RPMI8226 (cell line): Measurements from ENCODE around the gene ZNF92.
"Not testable (repeated sequence)": the region's sequence is repeated elsewhere in the genome, so short reads cannot be mapped to it uniquely, and the experiment has no call there.

Source experiments
- DNase-seq: peaks from one replicate; pipeline ENCODE4 v3.0.0-alpha.2; 2015

Gene ZNF92

GRCh38 chr7:65373608-65374351 lies at the start of gene ZNF92:
Gene ZNF92, plus strand, starts transcription at chr7:65373855. Its CDS starts 143 bp downstream, at chr7:65373998.
- DNase-seq, result peak; percentile 99

DNA sequence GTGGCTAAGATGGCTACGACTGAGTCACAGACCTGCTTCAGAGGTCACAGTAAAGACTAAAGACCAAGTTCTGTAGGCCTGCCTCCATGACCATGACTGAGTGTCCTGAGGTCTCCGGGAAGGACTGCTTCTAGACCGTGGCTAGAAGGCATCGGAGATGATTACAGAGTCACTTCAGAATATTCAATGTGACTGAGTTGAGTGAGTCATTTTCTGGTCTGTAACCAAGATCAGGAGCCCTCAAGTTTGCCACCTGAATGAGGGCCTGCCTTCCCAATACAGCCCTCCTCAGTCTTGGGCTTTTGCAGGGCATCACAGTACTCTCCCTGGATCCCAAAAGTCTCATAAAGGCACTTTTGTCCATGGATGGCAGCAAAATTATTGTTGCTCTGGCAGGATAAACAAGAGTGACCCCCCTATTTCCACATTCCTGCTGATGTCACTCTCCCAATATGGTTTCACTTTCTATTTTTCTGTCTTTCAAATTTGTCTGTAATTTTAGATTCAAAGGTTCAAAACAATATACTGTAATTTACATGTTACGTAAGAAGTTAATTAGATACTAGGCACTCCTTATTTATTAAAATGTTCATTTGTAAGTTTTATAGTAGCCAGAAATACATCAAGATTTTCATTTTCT lies 47.7 kb upstream of the ZNF92 start:
- no peak for DNase-seq

DNA sequence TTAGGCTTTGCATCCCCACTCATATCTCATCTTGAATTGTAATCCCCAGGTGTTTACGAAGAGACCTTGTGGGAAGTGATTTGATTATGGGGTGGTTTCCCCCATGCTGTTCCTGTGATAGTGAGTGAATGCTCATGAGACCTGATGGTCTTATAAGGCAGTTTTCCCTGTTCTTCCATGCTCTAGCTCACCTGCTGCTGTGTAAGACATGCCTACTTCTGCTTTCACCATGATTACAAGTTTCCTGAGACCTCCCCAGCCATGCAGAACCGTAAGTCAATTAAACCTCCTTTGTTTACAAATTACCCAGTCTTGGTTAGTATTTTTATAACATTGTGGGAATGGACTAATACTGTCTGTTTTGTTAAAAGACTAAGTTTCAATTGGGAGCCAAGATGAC lies 35.3 kb upstream of the ZNF92 start:
- no peak for DNase-seq

GRCh38 chr7:65339257-65339656 lies 34.4 kb upstream of the ZNF92 start:
- no peak for DNase-seq

DNA sequence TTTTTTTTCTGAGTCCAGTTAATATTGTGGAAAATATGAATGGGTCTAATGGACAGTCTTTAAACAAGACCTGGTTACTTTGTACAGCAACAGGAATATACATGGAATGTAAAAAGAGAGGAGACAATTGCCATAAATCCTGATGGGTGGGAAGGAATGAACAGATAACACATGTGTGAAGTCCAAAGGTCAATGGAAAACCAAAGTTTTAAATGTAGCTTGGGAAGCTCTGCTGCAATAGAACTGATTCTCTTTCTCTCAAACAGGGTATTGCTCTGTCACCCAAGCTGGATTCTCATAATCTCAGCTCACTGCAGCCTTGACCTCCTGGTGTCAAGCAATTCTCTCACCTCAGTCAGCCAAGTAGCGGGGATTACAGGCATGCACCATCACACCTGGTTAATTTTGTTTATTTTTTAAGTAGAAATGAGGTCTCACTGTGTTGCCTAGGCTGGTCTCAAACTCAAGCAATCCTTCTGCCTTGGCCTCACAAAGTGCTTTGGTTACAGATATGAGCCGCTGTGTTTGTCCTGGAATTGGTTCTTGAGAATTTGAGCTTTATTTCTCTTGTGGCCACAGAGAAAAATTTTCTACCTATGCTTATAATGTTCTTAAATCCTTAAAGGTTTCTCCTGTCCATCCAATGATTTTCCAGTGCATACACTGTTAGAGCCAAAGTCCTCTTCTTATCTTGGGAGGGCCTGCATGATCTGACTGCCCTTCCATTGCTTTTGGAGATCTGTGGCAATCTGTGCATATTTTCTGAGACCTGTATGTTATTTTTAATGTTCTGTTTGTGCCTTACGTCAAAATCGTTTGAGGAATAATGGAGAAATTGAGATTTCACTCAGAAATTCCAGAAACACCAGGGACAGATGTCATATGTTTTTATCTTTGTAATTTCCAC lies 30.7 kb upstream of the ZNF92 start:
- DNase-seq, result no peak

- not testable (repeated sequence) for DNase-seq
Observed at GRCh38 chr7:65344541-65344940, 29.1 kb upstream of the ZNF92 start.

DNA sequence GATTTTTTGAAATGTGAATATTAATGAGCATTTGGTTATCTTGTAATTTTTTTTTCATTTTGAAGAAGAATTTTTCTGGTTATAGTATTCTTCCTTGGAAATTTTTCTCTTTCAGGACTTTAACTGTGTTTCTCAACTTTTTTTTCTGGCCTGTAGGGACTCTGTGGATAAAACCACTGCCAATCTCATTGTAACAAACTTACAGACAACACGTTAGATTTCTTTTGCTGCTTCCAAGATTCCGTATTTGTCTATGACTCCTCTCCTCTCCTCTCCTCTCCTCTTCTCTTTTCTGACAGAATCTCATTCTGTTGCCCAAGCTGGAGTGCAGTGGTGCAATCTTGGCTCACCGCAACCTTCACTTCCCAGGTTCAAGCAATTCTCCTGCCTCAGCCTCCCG lies 19.4 kb upstream of the ZNF92 start:
- no peak for DNase-seq

DNA sequence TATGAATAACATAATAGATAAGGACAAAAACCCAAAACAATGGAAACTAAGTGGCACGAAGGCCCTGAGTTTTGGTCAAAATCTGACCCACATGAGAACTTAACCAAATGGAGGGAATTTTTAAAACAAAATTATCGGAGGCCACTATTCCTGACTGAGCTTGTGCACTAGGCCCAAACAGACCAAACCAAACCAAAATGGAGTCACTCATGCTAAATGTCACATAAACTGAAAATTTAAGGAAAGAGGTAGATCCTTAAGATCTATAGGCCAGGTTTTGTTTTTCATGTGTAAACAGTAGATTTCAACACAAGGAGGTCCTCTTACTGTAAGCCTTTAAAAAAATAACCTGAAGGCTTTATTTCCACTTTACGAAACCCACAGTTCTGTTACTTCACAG lies 3.8 kb upstream of the ZNF92 start:
- DNase-seq, result no peak

DNA sequence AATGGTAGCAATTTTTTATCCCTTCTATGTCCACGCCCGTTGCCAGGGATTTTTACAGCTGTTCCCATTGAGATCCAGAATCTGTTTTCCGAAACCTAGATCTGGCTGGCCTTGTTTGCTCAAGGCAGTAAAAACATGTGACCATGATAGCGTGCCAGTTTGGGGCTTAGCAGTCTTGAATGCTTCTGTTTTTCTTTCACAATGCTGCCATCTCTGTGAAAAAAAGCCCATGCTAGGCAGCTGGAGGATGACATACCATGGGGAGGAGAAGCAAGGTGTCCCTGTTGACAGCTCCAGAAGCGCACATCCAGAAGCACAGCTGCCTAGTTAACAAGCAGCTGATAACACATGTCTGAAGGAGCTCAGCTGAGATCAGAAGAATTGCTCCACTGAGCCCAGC lies 2.2 kb upstream of the ZNF92 start:
- no peak for DNase-seq

GRCh38 chr7:65379318-65379717 lies 5.7 kb downstream of the ZNF92 start:
- no peak for DNase-seq

GRCh38 chr7:65381742-65382141 lies 8.1 kb downstream of the ZNF92 start:
- no peak for DNase-seq

GRCh38 chr7:65382452-65382851 lies 8.8 kb downstream of the ZNF92 start:
- DNase-seq, result no peak

DNA sequence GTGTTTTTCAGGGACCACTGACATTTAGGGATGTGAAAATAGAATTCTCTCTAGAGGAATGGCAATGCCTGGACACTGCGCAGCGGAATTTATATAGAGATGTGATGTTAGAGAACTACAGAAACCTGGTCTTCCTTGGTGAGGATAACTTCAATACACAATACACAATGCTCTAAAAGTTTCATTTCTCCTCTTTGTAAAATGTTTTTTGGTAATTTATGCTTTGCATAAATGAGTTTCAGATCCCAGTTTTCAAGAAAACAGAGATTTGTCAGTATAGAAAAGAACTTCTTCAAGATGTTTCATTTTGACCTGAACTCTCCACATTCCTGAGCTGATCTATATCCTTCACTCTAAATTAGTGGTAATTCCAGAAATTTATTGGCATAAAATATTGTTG lies 14.2 kb downstream of the ZNF92 start:
- DNase-seq, result no peak

DNA sequence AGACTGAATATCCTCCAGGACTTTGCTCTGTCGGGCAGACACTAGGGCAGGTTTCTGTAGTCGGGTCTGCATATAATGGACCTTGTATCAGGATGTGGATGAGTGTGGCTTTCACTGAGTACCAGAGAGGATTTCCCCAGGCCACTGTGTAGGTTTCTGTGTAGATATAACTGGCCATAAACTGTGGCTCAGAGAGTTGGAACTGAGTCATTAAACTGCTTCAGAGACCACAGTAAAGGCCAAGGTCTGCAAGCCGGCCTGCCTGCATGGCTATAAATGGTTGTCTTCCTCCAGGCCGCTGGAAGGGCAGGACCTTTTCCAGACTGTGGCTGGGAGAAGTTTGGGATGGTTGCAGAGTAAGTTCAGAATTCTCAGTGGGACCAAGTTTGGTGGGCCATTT lies 16.9 kb downstream of the ZNF92 start:
- DNase-seq, result no peak

DNA sequence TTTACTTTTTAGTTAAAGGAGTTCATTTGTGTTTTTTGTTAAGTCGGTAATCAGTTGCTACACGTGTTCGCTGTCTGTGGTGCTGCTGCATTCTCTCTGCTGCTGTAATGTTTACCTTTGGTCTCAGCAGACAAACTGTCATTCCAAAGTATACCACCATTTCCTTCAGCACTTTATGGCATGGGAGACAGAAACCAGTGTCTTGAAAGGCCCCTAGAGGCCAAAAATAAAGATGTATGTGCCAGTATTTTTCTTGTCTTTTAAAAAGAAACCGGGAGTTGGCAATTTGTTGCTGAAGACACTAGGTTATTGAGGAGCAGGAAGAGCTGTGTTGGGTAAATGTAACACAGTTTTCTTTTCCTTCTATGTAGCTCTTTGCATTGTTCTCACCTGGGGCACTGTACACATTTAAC lies 24.1 kb downstream of the ZNF92 start:
- no peak for DNase-seq

- not testable (repeated sequence) for DNase-seq
Observed at GRCh38 chr7:65398671-65399070, 25.0 kb downstream of the ZNF92 start.

DNA sequence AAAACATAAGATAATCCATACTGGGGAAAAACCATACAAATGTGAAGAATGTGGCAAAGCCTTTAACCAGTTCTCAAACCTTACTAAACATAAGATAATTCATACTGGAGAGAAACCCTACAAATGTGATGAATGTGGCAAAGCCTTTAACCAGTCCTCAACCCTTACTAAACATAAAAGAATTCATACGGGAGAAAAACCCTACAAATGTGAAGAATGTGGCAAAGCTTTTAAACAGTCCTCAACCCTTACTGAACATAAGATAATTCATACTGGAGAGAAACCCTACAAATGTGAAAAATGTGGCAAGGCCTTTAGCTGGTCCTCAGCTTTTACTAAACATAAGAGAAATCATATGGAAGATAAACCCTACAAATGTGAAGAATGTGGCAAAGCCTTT lies 25.4 kb downstream of the ZNF92 start:
- not testable (repeated sequence) for DNase-seq

- DNase-seq, result peak; percentile 4
Observed at GRCh38 chr7:65404020-65404419, 30.4 kb downstream of the ZNF92 start.

GRCh38 chr7:65406706-65407105 lies 33.1 kb downstream of the ZNF92 start:
- DNase-seq, result not testable (repeated sequence)

- no peak for DNase-seq
Observed at GRCh38 chr7:65409363-65409762, 35.7 kb downstream of the ZNF92 start.

GRCh38 chr7:65411249-65411648 lies 37.6 kb downstream of the ZNF92 start:
- no peak for DNase-seq

DNA sequence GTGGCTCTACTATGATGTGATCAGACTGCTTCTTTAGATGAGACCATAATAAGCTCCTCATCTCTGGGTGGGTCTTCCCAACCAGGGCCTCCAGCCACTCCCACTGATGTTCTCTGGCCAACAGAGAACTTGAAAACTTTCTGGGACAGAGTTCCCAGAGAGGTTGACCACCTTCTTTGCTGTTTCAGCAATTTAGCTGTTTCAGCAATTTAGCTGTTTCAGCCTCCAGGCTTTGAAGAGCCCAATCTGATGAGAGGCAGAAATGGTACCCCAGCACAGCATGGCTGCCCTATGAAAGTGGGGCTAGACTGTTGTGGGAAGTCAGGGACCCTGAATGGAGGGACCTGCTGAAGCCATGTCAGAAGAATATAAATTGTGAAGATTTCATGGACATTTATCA lies 49.0 kb downstream of the ZNF92 start:
- no peak for DNase-seq

GRCh38 chr7:65423286-65423685 lies 49.6 kb downstream of the ZNF92 start:
- DNase-seq, result not testable (repeated sequence)
